A204.1 (cell line): Measurements from ENCODE around the gene CRKL.

ENCODE experiments used
- FAIRE-seq: peaks from 2 replicates; lab custom pipeline; 2012; peaks lifted over from hg19 to GRCh38; lab: Jason Lieb, UNC

CRKL gene

DNA sequence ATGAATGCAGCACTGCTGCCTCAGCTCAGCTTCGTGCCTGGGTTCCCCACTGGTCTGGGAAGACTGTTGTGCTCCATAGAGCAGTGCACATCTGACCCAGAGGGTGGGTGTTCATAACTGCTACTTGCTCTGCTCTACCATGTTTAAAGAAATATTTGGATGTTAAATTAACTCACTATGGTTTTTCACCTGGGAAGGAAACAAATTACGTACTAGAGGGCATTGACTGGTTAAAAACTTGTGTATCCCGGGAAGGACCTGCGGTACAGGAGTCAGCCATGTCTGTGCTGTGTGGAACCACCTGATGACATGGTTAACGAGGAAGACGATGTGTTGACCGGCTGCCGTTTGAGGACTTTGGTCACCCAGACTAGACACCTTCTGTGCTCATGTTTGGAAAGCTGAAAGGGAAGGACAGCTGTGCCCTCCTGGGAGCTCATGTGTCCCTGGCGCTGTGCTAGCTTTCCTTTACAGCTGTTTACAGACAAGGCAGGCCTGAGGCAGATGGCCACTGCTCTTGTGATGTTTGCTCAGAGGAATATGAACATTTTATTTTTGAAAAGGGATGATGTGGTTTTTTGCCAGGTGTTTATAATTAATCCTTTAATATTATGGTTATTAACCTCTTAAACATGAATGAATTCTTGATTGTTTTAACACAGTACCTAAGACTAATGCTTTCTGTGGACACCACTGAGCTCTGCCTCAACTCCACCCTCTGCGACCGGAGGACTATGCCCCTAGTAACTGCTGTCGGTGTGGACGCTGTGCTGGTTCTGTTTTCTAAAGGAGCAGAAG lies 35.5 kb downstream of the CRKL start:
- no peak for FAIRE-seq

DNA sequence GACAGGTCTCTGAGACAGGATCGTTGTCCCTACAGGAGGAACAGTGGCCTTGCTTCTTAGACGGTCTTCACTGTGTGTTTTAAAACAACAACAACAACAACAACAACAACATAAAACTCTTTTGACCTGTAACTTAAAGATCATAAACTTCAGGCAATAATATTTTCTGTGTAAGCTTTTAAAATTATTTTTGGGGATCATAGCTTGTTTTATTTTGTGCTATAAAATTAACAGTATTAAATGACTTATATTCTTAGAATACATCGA lies 36.1 kb downstream of the CRKL start:
- no peak for FAIRE-seq

DNA sequence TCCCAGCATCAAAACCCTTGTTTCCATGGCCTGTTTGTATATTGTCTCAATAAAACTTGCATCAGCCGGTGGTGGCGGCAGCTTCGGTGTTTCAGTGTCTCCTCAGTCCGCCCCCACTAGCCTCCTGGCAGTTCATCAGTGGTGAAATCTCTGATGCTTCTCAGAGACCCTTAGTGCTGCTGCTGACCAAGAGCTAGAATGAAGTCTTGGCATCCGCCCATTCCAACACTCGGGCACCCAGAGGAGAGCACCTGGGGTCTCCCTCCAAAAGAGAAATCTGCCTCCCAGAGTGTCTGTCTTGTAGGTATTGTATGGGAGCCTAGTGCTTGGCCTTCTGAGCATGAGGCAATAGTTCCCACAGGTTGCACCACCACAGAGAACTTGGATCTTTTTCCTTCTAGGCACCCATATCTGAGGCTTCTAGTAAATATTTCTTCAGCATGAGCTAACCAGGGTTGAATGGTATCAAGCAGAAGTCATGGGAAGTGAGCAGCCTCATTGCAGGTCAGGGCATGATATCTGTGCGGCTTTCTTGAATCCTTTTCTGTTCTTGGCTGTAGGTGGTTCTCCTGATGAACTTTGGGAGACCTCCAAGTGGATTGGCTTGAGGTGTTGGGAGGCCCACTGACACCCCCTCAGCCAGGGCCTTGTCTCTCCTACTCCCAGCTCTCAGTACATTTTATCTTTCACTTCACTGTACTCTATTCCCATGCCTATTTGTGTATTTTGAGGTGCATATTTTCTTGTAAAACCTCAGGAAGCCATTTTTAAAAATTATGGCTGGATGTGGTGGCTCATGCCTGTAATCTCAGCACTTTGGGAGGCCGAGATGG lies 36.7 kb downstream of the CRKL start:
- no peak for FAIRE-seq

DNA sequence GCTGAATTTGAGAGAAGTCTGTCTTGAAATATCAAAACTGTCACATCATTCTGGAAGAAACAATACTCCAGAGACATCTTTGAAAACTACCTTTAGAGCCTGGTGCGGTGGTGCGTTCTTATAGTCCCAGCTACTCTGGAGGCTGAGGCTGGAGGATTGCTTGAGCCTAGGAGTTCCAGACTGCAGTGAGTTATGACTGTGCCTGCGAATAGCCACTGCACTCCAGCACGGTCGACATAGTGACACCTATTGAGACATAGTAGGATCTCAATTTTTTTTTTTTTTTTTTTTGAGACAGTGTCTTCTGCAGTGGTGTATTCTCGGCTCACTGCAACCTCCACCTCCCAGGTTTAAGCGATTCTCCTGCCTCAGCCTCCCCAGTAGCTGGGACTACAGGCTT lies 38.3 kb downstream of the CRKL start:
- no peak for FAIRE-seq

DNA sequence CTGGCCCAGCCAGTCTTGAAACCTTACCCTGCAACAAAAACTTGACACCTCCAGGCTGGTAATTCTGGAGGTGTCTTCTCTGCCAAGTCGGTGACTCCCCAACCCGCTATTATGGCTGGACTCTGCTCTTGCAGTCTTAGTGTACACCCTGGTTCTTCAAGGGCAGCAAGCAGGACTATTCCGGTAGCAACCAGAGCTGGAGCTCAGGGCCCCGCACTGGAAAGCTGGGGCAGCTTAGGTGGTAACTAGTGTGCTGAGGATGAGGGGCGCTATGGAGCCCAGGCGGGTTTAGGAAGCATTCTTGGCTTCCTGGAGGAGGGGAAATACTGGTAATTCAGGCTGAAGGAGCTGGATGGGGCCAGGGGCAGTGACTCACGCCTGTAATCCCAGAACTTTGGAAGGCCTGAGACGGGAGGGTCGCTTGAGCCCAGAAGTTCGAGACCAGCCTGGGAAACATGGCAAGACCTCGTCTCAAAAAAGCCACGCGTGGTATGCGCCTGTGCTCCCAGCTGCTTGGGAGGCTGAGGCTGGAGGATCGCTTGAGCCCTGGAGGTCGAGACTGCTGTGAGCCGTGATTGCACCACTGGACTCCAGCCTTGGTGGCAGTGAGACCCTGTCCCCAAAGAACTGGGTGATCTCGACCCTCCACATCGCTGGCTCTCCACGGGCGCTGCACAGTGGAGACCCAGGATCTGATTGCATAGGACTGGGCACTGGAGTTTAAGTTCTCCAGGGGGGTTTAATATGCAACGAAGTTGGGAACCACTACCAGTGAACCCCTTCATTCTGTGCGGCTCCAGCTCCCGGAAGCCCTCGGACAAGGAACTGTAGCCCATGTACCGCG lies 39.3 kb downstream of the CRKL start:
- no peak for FAIRE-seq

DNA sequence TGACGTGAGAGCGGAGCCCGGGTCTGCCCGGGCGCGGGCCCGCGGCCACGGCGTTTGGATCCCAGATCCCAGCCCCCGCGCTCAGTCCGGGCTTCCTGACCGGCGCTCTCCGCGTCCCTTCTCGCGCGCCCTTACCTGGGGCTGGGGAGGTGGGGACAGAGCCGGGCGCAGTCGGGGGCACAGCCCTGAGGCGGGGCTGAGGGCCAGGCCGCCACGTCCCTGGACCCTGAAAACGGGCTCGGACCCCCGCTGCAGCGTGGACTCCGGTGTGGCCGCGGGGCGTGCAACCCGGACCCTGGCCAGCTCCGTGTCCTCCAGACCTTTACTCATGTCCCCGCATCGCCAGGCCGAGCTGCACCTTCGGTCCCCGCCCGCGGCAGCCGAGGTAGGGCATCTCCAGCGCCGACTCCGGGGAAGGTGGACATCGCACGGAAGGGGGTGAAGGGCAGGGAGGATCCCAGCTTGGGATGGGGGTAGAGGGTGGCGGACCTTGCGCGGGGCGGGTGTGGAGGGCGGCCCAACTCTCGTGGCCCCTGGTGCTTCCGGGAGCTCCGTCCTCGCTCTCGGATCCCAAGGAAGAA lies 40.0 kb downstream of the CRKL start:
- FAIRE-seq, result no peak

DNA sequence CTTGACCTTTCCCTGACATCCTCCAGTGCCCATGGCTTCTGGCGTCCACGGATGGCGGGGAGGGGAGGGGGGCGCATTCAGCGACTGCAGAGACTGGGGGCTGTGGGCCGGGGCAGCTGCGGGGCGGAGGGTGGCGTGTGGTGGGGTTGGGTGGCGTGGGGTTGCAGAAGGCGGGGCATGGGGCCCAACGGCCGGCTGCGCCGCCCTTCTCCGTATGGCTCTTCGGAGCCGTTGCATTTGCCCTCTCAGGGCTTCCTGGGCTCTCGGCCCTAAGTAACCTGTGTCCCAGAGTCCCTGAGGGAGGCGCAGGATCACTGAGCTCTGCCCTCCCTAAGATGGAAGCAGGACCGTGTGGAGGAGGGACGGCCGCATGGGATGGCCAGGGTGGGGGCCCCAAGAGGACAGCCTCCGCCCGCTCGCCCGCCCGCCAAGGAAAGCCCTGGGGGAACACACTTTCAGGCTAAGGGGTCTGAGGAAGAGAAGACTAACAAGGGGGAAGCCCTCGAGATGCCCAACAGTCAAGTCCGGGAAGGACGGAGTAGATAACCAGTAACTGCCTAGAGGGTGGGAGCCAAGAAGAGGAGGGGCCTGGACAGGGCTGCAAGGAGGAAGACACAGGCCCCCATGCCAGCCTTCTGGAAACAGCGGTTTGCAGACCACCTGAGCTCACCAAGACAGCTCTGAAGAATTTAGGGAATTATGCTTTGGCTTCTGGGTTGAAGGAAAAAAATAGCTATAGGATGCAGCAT lies 40.6 kb downstream of the CRKL start:
- FAIRE-seq, result no peak

DNA sequence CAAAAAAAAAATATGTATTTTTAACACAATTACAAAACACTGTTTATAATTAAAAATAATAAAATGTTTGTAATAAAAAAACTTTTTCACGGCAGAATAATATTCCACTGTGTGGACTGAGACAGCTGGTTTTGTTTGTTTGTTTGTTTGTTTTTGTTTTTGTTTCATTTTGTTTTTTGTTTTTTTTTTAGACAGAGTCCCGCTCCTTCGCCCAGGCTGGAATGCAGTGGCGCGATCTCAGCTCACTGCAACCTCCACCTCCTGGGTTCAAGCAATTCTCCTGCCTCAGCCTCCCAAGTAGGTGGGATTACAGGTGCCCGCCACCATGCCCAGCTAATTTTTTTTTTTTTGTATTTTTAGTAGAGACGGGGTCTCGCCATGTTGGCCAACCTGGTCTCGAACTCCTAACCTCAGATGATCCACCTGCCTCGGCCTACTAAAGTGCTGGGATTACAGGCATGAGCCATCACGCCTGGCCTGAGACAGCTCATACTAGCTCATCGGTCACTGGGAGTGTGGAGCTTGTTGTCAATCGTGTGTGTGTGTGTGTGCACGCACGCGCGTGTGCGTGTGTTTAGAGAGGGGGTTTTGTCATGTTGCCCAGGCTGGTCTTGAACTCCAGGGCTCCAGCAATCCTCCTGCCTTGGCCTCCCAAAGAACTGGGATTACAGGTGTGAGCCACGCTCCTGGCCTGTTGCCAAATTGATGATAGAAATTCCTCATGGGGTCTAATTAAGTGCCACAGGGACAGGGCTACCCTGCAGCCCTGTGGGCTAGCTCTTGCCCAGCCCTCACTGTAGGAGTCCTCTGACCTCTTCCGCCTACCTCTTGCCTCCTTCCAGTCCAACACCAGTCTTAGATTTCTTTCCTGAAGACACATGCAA lies 42.6 kb downstream of the CRKL start:
- FAIRE-seq, result no peak

DNA sequence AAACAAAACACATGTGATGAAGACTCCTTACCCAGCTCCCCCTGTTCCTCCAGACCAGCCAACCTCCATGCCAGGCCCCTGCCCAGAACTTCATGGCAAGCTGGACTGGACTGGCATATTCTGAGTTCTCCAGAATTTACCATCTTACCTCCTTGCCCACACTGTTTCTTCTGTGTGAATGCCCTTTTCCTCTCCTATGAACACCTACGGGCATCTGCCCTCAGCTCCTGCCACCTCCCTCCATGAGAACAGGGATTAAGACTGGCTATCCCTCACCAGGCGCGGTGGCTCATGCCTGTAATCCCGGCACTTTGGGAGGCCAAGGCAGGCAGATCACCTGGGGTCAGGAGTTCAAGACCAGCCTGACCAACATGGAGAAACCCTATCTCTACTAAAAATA lies 43.4 kb downstream of the CRKL start:
- FAIRE-seq, result no peak

DNA sequence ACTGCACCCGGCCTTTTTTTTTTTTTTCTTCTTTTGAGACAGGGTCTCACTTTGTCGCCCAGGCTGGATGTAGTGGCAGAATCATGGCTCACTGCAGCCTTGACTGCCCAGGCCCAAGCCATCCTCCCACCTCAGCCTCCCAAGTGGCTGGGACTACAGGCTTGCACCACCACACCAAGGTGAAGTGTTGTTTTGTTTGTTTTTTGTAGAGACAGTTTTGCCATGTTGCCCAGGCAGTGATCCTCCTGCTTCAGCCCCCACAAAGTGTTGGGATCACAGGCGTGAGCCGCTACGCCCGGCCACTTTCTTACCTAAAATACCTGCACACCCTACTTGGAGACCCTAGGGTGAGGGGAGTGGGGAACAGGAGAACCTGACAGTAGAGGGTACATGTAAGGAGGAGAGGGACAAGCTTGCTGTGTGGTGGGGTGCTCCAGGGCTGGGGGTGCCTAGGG lies 45.3 kb downstream of the CRKL start:
- no peak for FAIRE-seq

DNA sequence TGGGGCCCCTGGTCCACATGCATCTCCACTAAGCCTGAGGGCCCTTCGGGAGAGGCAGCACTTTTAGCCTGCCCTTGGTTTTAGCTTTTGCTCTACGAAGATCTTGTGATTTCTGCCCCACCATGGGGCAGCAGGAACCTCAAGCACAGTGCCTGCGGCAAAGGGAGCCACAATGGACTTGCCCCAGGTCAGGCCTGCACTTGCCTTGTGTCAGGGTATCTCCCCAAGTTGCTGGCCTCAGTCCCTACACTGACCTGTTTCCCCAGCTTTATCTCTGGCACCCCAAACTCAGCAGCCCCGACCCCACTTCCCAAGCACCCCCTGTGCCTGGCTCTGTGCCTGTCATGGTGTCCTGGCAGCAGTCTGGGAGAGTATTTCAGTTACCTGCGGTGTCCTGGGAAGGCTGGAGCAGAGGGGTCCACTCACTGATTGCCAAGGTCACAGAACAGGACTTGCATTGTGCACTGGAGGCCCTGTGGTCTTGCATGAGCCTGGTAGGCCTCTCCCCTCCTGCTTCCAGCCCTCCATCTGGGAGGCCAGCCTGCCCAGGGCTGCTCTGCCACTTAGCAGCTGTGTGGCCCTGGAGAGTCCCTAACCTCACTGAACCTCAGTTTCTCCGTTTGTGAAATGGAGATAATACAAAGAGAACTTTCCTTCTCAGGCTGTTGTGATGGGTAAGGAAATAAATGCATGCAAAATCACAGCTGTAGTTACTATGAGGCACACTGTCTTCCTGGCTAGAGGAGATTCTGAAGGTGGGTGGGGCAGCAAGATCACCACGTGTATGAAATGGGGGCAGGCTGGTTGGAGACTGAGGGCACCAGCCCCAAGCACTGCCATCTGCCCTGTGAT lies 46.2 kb downstream of the CRKL start:
- no peak for FAIRE-seq

DNA sequence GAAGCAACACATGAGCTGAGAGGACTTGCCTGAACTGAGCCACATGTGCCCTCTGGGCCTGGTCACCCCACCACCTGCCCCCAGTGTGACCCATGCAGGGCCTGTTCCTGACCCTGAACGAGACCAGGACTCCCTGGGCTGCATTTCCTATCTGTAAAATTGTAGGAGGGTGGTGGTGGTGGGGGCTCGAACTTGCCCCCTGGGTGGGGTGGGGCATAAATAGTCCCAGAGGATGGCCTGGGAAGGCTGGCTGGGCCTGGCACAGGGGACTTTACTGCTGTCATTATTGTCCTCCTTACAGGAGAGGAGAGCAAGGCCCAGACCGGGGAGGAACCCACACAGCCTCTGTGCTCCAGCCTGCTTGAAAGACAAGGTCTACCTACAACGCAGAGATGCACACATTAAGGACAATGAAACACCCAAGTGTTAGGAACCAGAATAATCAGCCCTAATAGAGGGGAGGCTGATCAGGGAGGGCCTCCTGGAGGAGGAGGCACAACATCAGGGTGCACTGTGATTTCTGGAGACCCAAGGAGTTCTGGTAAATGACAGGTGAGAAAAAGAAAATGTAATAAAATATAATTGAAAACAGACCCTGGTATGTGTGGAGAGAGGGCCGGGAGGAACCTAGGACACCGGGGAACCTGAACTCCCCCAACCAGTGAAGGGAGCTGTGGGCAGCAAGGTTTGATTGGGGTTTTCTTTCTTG lies 47.0 kb downstream of the CRKL start:
- FAIRE-seq, result no peak

DNA sequence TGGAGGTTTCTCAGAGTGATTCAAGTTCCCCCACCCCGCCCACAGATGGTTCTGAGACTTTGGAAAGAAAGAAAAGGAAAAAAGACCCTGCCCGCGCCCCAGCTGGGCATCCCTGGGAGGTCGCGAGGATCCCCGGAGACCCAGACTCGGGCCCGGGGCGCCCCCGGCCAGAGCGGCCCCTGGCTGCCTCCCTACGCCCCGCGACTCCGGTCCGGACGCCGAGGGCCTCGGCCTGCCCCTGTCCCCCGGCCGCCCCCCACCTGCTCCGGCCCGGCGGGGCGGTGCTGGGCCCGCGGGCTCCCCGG lies 47.5 kb downstream of the CRKL start:
- no peak for FAIRE-seq

DNA sequence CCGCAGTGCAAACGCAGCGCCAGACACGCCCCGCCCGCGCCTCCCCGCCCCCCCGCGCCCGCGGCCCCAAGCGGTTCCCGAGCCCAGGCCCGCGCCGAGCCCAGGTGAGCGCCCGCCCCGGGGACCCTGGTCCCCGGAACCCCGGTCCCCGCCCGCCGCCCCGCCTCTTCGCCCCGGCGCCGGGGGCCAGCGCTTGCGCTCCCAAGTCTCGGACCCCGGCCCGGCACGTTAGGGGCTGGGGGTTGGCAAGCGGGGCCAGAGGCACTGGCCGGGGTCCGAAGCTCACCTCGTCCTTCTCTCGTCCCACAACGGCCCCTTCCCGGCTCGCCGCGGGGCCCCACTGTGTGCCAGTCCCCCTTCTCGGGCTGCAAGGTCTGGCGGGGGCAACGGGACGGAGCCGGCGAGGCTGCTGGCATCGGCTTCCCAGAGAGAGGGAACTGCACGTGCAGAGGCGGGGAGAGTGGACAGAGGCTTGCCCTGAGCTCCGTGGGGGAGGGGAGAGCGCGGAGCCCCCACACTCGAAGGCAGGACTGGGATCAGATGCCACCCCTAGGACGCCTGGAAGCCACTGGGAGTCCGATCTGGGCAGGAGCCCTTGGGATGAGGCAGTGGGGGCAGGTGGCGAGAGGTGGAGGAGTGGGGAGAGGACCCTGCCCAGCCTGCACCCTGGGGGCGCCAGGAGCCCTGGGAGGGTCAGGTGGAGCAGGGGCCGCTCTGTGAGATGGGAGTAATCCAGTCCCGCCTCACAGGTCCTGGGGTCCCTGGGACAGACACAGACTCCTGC lies 48.1 kb downstream of the CRKL start:
- no peak for FAIRE-seq

DNA sequence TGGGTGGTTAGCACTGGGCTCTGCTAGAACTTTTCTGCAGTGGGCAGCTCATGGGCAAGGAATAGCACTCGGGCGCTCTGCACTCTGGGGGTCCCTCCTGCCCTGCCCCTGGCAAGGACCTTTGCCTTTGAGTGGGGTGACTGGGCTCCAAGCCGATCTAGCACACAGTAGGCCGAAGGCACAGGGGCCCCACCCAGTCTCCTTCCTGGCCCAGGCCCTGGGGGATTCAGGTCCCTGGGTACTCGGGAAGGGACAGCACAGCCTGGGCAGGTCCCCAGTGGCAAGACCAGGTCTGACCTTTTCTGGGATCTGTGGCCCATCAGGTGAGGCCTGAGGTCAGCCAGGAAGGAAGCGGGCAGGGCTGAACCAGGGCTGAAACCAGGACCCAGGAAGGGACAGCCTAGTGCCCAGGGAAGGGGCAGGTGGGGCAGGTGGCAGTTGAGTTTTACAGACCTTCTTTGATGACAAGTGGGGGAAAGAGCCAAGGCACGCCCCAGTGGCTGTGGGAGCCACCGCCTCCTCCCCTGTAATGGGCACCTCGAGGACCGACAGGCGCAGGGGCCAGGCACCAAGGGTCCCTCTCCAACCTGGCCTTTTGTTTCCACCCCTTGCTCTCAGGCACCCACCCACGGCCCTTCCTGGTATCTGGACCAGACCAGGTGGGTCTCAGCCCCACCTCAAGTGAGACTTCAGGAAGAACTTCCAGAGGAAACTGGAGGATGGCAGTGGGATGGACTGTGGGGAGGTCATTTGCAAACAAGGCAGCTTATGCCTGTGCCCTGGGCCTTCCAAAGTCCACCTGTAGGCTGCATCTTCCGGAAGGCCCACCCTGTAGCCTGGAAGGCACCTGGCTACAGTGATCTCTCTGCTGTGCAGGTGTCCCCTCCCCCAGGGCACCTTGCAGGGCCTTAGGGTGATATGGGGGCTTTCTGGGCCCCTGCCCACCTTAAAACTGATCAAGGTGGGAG lies 49.0 kb downstream of the CRKL start:
- no peak for FAIRE-seq

DNA sequence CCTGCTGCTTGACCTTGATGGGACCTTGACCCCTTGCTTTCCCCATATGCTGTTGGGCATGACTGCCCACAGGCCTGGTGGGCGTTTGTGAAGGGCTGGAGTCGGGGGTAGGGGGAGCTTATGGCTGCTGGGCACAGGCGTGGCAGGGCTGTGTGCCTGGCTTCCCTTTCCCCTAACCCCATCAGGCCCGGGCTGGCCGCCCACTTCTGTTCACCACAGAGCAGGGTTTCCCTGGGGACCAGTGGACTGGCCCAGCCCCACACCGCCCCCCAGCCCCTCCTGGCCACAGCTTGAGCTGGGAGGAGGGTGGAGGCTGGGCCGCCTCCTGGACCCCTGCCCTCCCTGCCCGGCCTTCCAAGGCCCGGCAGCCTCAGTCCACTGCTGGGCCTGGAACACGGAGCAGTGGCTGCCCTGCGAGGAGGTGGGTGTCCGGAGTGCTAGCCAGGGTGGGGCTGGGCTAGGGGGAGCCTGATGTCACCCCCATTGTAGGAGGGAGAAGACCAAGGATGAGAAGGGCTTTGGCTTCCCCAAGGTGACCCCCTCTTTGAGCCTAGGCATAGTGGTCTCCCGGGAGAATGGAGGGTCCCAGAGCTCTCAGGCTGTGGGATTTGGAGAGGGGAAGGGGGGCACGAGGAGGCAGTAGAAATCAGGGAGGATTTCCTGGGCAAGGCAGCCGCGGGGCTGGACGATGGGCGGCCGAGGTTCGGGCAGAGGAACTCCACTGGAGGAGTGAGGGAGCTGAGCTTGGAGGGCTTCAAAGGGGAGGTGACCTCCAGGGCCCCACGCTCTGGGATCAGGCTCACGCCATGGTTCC lies 49.9 kb downstream of the CRKL start, which contains the start of gene AIFM3:
Gene AIFM3, plus strand, starts transcription at position 373 of the 814 bp plus-strand sequence. CDS start 690 bp downstream, outside the sequence.
- no peak for FAIRE-seq
